GM18498 (cell line): ENCODE data around the gene NUMA1.

ENCODE experiments used
- ATAC-seq: cut with Tn5 transposase; IDR thresholded peaks from one replicate; pipeline ENCODE4 v1.9.1; 2021; ENCODE audit warnings: mild to moderate bottlenecking, moderate library complexity; ENCODE audit not compliant: unreplicated experiment

Gene NUMA1

GRCh38 chr11:72018171-72018570 lies 62.2 kb downstream of the NUMA1 start:
- ATAC-seq: no peak

GRCh38 chr11:72015511-72016061 lies 64.8 kb downstream of the NUMA1 start:
- no peak for ATAC-seq

- no peak for ATAC-seq
These were observed 65.5 kb downstream of the NUMA1 start for GRCh38 chr11:72014761-72015320.

DNA sequence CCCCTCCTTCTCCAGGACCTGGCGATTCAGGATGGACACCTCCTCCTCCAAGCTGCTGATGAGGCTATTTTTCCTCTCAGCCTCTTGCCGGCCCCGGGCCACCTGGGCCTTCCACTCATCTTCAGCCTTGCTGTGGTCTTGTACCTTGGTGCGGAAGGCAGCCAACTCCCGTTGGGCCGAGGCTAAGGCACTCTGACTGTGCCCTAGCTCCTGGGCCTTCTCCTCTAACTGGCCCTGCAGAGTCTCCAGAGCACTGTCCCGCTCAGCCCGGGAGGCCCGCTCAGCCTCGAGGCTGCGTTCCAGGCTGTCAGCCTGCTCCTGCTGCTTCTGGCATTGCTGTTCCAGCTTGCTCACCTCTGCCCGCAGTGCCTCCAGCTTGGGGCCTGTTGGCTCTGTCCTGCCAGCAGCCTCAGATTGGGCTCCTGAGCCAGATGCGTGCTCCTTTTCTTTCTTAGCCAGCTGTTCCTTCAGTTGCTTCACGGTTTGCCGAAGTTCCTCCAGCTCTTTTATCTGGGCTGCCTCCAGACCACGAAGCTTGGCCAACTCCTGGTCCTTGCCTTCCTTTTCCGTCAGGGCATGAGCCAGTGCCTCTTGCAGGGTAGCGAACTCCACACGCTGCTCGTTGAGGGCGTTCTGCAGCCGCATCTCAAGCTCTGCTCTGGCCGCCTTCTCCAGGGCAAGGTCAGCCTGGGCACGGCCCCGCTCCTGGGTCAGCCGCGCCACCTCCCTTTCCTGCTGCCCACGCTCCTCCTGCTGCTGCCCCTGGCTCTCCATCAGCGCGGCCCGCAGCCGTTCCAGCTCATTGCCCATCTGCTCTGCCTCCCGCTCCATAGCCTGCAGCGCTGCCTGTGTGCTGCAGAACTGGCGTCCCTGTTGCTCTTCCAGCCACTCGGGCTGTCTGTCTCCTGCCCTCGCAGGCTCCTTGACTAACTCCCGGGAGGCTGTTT lies 66.3 kb downstream of the NUMA1 start:
- no peak for ATAC-seq

GRCh38 chr11:72012897-72013721 lies 67.2 kb downstream of the NUMA1 start:
- ATAC-seq: no peak

GRCh38 chr11:72012091-72012630 lies 68.2 kb downstream of the NUMA1 start:
- ATAC-seq: no peak

- ATAC-seq: no peak
These were observed 69.7 kb downstream of the NUMA1 start for GRCh38 chr11:72010529-72011233.

- ATAC-seq: no peak
These were observed 71.2 kb downstream of the NUMA1 start for GRCh38 chr11:72009156-72009555.

DNA sequence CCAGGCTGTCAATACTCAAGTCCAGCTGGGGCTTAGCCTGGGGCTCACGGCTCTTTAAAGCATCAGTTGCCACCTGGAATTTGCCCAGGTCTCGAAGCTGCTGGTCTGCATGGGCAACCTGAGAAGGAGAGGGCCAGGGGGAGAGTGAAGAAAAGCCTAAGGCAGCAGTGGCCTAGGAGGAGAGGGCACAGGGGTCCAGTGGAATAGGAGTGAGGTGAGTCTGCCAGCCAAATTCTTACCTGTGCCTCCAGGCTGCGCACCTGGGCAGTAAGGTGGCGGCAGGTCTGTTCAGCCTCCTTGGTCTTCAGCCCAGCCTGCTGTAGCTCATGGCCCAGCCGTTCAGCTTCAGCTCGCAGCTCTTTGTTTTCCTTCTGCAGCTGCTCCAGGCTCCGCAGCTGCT lies 71.6 kb downstream of the NUMA1 start:
- no peak for ATAC-seq

GRCh38 chr11:72007587-72007986 lies 72.8 kb downstream of the NUMA1 start:
- ATAC-seq: no peak

- ATAC-seq: no peak
These were observed 73.3 kb downstream of the NUMA1 start for GRCh38 chr11:72007089-72007476.

DNA sequence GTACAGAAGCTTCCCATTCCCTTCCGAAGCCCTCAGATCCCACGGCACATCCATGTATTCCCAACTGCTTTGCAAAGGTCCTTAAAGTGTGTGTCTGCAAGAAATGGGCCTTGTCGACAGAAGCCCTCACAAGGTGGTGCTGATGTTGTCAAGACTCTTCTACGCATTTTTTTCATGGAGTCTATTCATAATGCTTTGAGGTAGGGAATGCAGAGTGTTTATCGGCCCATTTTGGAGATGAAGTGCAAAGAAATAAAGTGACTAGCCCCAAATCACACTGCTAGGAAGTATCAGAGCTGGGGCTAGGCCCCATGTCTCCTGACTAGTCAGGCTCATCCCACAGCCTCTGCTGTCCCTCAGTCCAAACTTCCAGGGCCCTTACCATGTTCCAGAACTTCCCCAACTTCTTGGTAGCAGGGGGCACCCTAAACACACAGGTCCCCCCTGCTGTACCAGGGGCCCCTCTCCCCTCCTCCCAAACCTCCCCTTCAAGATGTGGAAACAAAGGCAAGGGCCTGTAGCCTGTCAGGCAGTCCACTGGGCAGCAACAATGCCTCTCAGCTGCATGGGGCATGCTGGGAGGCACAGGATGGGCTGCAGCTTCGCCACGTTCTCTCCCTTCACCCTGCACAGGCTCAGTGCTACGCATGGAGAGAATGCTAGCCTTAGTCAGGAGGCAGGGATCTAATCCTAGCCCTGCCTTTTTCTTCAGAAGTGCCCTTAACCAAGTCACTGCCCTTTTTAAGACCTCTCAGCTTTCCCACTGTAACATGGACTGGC lies 73.8 kb downstream of the NUMA1 start:
- ATAC-seq: no peak

DNA sequence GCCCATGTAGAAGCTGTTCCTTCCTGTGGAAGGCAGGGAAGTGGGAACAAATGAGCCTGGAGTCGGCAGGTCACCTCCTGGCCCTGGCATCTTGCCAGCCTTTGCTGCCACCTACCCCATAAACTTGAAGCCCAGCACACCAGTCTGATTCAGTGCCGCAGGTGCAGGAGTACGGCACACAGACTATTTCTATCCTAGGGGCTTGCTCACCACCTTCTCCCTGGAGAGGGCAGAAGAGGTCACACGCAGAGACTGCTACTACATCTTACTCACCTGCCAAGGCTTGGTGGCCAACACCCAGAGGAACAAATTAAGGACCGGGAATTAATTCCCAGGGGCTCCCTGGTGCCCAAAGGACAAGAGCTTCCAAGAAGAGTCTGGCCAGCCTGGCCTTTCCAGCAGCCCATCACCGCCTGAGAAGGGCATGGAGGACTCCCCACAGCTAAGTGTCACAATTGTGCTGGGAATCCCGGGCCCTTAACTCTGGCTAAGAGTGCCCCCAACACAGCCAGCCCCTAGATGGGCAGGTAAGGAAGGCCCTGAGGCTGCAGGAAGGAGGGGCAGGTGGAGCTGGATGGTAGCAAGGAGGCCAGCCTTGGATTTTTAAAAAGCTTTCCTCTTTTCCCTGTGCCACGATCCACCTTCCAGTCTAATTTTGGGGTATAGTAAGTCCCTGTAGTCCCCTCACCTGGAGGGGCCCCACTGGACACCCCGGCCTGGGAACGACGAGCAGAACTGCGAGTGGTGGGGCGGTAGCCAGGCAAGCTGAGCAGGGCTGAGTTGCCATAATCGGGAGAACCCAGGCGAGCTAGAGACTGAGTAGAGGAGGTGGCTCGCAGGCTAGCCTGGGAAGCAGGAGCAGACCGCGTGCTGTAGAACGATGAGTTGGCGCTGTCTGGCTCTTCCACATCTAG lies 74.7 kb downstream of the NUMA1 start:
- no peak for ATAC-seq

DNA sequence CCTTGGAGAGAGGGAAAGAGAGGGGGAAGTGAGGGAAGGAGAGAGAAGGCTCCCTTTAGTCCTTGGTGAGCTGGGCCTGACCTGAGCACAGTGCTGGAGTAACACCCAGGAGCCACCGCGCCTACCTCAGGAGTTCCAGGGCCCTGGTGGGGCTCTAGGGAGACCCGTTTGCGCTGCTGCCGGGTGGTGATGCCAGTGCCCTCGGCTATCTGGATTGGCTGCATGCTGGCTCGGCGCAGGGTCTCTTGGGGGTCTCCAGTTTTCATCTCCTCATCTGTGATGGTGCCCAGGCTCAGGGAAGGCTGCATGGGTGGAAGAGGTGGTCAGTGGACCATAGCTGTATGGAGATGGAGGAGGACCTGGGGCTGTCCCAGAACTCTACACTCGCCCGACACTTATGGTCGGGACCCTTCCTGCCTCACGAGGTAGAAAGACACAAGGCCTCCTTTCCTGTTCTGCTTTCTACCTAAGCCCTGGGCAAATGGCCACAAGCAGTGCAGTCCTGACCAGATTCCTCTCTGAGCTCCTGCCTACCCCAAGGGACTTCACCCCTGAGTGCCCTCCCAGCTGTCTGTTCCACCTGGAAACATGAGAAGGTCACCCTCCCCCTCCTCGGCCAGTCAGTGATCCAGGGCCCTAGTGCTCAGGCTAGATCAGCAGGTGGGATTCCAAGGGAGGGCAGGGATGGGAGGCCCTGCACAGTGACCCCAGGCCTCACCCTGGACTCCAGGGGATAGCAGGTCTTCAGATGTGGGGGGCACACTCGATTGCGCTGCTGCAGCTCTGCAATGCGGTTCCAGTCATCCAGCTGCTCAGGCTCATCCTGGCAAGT lies 75.6 kb downstream of the NUMA1 start:
- no peak for ATAC-seq

DNA sequence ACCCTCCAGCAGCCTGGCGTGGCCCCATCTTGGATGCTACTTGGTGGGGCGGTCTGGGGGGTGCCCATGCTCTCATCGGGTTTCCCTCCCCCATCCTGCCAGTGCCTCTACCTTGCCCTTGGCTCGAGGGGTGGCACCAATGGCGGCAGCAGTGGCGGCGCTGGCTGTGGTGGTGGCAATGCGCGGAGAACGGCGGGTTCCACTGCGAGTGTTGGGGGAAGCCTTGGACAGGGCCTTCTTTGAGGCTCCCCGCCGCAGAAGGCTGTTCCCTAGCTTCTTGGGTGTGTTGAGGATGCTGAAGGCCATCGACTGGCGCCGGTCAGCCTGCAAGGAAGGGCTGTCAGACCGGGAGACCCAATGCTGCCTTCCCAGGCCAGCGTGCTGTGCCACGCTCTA lies 76.6 kb downstream of the NUMA1 start:
- no peak for ATAC-seq

DNA sequence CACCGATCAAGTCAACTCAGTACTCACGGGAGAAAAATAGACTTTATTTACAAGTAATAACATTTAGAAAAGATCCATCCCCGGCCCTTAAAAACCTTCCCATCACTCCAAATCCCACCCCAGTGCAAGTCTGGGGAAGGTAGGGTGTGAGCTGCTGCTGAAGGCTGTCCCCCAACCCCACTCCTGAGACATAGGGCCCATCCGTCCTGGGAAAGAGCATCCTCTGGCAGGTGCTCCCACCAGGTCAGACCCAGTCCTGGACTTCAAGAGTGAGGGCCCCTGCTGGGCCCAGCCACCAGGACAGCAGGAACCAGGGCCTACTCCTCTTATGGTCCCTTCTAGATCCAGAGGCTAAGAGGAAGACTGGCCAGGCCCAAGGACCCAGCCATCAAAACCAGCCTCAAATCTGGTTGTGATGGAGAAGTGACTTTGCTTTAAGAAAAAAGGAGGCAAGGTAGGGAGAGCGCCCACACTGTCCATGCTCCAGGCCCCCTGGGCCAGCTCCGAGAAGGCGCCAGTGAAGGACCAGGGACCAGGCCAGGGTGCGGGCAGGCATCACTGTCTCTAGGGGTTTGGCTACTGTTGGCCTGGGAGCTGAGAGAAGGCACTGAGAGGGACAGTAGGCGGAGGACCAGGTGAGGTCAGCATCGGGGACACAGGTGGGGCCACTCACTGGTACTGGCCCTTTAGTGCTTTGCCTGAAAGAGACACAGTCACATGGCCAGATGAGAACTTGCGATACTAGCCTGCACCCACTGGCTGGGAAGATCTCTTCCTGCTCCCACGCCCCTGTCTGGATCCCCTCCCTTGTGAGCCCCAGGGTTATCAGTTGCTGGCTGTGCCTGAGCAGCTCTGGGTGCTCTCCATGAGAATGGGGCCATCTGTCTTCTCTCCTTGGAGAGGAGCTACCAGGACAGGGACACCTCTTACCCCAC lies 77.2 kb downstream of the NUMA1 start:
- no peak for ATAC-seq
